NCI-H69 (cell line): Measurements from ENCODE around the gene TMEM139.
"Not testable (repeated sequence)": the region's sequence is repeated elsewhere in the genome, so short reads cannot be mapped to it uniquely, and the experiment has no call there.

Source experiments
- DNase-seq: peaks from one replicate; lab custom pipeline; 2025; lab: John Stamatoyannopoulos, UW

Gene TMEM139

DNA sequence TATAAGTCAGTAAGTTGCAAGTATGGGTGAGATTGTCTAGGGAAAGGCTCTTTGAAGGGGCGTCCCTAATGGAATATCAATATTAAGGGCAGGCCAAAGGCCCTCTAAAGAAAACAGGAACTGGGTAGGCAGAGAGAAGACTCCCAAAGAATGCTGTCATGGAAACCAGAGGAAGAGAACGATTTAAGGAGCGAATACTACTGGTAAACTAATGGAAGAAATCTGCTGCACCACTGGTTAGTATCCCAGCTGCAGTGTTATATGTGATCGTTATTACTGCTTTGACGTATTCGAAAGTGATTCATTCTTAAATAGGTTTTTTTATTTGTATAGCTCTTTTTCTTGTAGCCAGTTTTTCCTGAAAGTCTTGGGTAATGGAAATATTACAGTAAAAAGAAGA is 4.7 kb downstream of the TMEM139 start:
- DNase-seq, result peak; percentile 27

DNA sequence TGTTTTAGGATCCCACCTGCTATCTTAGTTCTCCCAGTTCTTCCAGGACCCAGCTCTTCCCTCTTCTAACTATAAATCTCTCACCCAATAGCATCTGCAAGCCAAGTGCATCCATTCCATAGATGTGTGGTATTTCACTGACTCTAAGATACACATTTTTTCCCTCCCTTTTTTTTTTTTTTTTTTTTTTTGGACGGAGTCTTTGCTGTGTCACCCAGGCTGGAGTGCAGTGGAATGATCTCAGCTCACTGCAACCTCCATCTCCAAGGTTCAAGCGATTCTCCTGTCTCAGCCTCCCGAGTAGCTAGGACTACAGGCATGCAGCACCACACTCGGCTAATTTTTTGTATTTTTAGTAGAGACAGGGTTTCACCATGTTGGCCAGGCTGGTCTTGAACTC is 5.1 kb downstream of the TMEM139 start:
- DNase-seq, result not testable (repeated sequence)

DNA sequence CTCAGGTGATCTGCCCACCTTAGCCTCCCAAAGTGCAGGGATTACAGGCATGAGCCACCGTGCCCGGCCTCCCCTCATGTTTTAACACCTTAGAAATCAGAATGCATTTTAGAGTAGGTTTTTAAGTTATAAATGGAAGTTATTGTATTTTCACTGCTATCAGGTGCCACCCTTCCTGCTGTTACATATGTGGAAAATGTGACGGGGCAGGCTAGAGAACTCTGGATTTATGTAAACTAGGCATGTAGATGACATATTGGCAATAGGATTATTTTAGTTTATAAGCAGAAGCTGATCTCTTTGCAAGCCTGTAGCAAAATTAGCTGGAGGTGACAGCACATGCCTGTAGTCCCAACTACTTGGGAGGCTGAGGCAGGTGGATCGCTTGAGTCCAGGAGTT is 5.5 kb downstream of the TMEM139 start:
- no peak for DNase-seq

DNA sequence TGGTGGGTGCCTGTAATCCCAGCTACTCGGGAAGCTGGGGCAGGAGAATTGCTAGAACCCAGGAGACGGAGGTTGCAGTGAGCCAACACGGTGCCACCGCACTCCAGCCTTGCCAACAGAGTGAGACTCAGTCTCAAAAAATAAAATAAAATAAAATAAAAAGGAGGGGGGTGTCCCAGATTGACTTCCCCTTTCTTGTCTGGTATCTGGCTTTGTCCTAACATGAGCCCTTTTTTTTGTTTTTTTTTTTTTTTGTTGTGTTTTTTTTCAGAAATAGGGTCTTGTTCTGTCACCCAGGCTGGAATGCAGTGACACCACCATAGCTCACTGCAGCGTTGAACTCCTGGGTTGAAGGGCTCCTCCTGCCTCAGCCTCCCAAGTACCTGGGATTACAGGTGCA is 8.1 kb downstream of the TMEM139 start:
- no peak for DNase-seq

DNA sequence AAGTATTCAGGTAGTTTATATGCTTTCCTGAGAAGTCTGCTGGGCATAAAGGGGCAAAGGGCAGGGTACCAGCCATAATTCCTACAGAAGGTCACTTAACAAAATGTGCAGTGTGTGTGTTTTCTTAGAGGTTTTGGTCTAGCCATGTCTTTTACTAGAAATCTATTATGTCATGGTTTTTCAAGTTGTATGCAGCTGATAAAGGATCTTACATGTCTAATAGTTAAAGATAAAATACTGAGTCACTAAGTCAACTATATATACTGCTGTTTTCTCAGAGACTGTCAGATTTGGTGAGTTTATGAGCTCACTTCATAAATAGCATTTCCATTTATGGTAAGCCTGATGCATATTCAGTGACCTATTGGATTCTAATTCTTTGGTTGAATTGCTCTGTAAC is 11.1 kb downstream of the TMEM139 start:
- no peak for DNase-seq

DNA sequence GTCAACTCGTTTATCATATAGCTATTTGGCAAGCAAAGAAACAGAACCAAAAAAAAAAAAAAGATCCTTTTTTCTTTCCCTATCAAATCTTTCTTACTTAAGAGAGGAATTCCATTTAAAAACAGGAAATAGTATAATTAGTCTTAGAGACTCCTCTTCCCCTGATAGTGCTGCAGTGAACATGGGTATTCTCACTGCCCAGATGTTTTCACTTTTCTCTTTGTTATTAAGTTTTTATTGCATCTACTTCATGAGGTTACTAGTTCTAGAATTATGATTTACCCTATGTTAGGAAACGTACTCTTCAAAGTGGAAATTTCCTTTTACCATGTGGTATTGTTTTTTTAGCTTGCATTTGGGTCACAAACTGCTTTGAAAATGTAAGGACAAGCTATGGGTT is 11.9 kb downstream of the TMEM139 start:
- no peak for DNase-seq

DNA sequence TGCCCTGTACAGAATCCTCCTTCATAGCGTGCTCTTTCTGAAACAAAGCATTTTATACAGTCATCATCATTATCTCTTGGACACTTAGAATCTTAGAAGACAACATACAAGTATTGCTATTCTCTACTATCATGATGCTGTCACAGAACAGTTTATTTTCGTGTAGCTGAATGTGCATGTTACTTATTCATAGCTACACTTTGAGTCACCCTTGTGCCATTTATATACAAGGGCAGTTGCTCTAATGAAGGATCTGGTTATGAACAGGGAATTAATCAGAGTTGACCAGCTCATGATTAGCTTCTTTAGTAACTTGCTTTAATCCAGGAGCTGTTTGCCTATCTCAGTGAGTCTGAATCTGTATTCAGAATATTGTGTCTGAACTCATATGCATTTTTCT is 14.6 kb downstream of the TMEM139 start:
- no peak for DNase-seq

DNA sequence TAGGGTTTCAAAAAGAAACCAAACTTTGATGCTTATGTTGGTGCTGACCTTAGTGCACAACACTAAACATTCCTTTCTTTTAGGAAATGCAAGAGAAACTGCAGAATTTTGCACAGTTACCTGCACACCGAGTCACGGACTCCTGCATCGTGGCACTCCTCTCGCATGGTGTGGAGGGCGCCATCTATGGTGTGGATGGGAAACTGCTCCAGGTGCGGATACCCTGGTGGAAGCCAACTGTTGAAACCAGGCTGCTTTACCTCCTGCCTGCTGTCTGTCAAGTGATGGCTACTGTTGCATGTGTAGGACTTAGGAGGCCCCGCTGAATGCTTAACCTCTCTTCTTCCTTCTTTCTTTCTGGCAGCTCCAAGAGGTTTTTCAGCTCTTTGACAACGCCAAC is 15.1 kb downstream of the TMEM139 start:
- DNase-seq, result peak; percentile 35

DNA sequence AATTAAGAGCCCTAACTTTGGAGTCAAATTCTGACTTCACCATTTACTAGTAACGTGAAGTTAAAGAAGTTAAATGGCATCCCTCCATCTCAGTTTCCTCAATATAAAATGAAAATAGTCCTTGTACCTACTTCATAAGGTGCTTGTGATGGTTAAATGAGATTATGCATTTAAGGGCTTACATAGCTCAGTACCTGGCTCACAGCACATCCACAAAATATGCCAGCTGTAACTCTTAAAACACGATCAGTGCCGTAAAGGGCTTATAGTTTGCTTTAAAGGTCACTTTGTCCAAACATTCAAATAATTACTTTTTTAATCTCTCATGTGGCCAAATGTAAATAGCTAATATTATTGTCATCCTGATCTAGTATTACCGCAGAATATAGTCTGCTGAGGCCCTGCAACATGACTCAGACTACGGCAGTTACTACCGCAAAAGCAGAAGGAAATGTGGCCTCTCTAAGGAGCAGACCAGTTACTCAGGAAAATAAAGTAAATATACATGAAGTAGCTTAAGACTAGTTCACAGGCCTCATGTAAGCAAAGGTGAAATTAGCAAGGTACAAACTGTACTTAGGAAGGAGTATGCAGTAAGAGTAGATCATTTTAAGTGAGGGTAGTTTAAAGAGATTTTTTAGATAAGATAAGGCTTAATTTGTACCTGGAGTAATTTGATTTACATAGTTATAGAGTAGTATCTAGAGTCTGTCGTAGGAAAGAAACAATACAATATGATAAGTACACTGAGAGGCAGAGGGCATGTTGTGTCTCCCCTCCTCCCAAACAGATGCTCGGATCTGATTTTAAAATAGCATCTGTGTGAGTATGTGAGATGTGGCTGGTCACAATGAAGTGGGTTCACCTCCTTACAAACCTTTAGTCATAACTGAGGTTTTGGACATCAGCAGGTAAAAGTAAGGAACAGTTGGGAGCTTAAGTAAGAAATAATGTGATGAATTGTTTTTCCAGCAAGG is 16.5 kb downstream of the TMEM139 start:
- no peak for DNase-seq

DNA sequence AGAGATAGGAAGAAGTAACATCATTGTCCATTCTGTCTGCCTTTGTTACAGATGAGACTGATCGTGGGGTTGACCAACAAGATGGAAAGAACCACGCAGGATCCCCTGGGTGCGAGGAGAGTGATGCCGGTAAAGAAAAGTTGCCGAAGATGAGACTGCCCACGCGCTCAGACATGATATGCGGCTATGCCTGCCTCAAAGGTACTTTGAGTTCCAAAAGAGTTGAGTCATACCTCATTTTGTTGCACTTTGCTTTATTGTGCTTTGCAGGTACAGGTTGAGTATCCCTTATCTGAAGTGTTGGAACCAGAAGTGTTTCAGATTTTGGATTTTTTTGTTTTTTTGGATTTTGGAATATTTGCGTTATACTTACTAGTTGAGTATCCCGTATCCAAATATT is 19.0 kb downstream of the TMEM139 start:
- no peak for DNase-seq

DNA sequence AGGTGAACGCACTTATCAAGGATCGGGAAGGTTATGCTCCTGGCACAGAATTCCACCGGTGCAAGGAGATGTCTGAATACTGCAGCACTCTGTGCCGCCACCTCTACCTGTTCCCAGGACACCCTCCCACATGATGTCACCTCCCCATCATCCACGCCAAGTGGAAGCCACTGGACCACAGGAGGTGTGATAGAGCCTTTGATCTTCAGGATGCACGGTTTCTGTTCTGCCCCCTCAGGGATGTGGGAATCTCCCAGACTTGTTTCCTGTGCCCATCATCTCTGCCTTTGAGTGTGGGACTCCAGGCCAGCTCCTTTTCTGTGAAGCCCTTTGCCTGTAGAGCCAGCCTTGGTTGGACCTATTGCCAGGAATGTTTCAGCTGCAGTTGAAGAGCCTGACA is 20.2 kb downstream of the TMEM139 start:
- no peak for DNase-seq

DNA sequence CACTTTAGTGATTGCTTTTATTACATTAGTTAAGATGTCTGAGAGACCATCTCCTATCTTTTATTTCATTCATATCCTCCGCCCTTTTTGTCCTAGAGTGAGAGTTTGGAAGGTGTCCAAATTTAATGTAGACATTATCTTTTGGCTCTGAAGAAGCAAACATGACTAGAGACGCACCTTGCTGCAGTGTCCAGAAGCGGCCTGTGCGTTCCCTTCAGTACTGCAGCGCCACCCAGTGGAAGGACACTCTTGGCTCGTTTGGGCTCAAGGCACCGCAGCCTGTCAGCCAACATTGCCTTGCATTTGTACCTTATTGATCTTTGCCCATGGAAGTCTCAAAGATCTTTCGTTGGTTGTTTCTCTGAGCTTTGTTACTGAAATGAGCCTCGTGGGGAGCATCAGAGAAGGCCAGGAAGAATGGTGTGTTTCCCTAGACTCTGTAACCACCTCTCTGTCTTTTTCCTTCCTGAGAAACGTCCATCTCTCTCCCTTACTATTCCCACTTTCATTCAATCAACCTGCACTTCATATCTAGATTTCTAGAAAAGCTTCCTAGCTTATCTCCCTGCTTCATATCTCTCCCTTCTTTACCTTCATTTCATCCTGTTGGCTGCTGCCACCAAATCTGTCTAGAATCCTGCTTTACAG is 20.8 kb downstream of the TMEM139 start:
- peak; percentile 61 for DNase-seq

DNA sequence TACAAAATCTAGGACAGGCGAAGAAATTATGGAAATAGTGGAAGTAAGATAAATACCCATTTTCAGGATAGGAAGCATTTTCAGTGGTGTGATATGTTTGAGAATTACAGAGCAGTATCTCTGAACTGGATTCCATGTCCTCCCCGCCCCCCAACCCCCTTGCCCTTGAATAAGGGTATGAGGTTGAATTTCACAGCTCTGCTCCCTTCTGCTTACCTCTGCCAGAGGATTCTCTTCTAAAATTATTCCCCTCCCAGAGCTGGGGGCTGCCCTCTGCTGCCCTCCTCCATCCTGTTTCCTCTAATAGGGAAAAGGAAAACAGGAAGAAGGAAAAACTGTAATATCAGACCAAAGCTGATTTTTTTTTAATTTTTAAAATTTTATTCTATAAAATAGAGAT is 23.9 kb downstream of the TMEM139 start:
- no peak for DNase-seq

DNA sequence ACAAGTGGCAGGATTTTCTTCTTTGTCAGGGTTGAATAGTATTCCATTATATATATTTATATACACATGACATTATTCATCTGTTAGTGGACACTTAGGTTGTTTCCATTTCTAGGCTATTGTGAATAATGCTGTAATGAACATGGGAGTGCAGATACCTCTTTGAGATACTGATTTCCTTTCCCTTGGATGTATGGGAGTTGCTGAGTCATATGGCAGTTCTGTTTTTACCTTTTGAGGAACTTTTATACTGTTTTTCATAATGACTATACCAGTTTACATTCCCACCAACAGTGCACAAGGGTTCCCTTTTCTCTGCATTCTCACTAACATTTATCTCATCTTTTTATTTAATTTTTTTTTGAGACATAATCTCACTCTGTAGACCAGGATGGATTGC is 29.4 kb downstream of the TMEM139 start:
- DNase-seq, result no peak

DNA sequence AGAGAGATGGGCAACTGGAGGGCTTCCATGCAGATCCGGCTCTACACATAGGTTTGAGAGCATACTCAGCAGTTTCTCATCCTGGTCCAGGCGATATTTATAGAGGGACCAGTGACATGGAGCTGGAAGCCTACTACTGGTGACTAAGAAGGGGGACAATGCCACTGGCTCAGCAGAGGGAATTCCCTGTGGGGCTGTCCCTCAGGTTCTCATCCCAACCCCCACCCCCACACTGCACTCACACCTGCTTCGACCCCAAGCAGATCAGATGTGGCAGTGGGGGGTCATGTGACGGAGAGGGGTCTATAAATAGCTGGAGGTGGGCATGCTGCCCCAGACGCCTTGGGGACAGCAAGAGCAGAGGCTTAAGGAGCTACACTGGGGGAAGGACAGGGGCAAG is 31.0 kb downstream of the TMEM139 start, which contains the start of gene CLCN1:
Gene CLCN1, plus strand, starts transcription at position 336 of the 400 bp plus-strand sequence. CDS start 102 bp downstream, outside the sequence.
- DNase-seq, result no peak

DNA sequence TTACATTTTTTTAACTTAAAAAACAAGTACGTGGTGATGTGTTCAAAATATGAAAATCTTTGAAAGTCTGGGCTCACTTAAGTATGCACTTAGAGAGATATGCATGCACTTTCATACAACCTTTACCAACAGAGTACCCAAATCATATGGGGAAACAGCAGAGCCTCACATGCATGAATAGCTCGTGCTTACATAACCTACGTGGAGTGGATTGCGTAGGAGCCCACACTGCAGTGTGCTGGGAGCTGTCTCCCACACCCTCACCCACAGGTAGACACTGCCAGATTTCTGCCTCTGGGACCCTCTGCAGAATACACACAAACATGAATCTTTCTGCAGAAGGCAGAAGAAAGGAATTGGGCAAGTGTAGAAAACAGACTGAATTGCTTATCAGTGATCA is 31.7 kb downstream of the TMEM139 start:
- no peak for DNase-seq

DNA sequence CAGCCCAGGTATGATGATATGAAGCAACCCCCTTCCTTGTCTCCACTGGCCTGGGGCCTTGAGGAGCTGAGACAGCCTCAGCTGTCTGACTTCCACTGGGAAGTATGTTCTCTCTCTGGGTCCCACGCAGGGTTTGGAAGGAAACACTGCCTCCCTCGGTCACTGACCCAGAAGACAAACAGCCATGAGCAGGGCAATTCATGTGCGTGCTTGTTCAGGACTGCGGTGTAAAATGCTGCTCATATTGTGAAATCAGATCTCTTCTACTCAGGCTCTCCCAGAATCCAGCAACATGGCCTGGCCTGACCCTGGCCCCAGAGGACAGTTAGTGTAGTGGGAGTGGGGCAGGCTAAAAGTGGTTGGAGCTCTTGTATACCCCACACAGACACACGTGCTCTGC is 33.9 kb downstream of the TMEM139 start:
- no peak for DNase-seq

DNA sequence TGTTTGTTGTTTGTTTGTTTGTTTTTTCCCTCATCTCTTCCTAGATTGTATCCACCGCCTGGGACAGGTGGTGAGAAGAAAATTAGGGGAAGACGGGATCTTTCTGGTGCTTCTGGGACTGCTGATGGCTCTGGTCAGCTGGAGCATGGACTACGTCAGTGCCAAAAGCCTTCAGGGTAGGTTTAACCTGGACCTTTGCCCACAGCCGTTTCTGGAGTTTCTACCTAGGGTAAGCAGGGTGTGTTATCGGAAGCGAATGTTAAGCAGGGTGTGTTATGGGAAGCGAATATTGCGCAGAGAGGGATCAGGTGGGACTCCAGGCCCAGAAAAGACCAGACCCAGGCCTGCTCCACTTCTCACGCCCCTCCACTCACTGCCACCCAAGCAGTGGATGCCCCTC is 35.9 kb downstream of the TMEM139 start:
- DNase-seq, result no peak

DNA sequence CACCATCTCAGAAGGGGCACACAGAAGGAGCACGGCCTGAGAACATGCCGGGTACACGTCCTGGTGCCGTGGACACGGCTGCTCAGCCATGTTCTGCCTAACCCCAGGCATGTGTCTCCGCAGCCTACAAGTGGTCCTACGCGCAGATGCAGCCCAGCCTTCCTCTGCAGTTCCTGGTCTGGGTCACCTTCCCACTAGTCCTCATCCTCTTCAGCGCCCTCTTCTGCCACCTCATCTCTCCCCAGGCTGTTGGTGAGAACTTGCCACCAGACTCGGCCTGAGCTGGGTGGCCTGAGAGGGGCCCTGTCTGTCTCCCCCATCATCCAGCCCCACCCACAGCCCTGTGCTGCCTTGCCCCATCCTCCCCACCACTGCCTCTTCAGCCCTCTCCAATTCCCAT is 36.5 kb downstream of the TMEM139 start:
- DNase-seq, result no peak

DNA sequence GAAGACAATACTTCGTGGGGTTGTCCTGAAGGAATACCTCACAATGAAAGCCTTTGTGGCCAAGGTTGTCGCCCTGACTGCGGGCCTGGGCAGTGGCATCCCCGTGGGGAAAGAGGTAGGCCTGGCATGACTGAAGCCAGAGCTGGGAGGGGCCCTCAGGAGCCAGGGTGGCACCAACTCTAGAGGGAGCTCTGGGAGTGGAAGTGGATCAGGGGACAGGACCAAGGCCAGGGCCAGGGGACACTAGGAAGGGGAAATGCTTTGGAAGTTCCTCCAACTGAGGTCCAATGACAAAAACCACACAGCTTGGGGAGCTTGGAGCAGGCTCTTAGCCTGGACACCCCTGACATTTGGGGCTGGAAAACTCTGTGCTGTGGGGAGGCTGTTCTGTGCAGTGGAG is 37.0 kb downstream of the TMEM139 start:
- DNase-seq, result no peak

DNA sequence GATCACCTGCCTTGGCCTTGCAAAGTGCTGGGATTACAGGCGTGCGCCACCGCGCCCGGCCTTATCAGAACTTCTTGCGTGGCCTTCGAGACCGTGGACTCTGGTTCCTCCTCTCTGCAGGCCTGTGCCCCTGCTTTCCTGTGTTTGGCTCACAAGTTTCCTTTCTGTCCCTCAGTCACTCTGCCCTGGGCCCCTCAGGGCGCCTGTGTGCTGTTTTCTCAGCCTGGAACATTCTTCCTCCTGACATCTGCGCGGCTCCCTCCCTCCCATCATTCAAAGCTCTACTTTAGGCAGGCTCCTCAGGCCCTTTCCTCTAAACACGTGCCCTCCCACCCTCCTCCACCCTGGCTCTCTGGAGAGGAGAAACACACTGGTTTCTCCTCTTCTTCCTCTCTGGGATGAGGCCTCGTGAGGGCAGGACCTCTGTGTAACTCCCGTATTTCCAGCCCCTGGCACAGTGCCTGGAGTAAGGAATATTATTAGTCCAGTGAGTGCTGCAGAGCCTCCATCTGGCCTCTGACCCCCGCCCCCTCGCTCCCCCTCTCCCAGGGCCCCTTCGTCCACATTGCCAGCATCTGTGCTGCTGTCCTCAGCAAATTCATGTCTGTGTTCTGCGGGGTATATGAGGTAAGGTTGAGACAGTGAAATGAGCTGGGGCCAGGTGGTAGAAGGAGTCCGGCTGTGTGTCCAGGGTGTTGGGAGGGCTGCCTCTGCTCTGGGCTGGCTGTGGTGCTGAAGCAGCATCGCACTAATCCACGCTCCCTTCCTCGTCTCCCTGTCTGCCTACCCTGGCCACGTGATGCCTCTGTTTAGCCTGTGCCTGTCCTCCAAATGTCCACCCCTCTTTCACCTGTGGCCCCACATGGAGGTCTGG is 38.2 kb downstream of the TMEM139 start:
- DNase-seq, result no peak

DNA sequence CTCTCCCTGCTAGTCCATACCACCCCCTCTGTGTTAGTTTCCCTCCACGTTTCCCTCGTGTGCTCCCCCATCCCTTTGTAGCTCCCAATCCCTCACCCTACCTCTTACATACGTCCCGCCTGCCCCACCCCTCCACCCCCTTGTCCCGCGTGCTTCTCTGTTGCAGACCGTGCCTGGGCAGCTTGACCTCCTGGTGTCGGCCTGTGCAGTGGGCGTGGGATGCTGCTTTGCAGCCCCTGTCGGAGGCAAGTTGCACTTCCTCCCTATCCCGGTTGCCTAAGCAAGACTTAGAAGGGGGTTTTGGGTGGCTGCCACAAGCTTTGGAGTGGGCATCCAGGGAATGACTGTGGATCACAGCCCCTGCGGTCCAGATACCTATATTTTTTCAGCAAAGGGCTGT is 38.9 kb downstream of the TMEM139 start:
- DNase-seq, result no peak
